GM12891 (cell line): ENCODE data around the gene SPIRE2.

Experiments
- PAX5 ChIP-seq: IDR thresholded peaks from 2 replicates; pipeline ENCODE4 v1.6.1; 2011; ENCODE audit warnings: low read length, moderate library complexity, mild to moderate bottlenecking; ENCODE audit not compliant: insufficient read depth, severe bottlenecking
- POLR2A ChIP-seq: IDR thresholded peaks from 2 replicates; pipeline ENCODE4 v1.6.1; 2011; ENCODE audit warnings: low read depth, low read length, control low read depth
- POLR2AphosphoS5 ChIP-seq: IDR thresholded peaks from 2 replicates; pipeline ENCODE4 v1.6.1; 2011; ENCODE audit warnings: low read depth, low read length, control low read depth
- POU2F2 ChIP-seq: IDR thresholded peaks from 2 replicates; pipeline ENCODE4 v1.6.1; 2011; ENCODE audit warnings: low read depth, mild to moderate bottlenecking, control low read depth, low read length, moderate library complexity
- SPI1 ChIP-seq: IDR thresholded peaks from 2 replicates; pipeline ENCODE4 v1.6.1; 2011; ENCODE audit warnings: low read depth, low read length, control low read depth
- TAF1 ChIP-seq: IDR thresholded peaks from 2 replicates; pipeline ENCODE4 v1.6.1; 2011; ENCODE audit warnings: low read depth, low read length, control low read depth

DNA sequence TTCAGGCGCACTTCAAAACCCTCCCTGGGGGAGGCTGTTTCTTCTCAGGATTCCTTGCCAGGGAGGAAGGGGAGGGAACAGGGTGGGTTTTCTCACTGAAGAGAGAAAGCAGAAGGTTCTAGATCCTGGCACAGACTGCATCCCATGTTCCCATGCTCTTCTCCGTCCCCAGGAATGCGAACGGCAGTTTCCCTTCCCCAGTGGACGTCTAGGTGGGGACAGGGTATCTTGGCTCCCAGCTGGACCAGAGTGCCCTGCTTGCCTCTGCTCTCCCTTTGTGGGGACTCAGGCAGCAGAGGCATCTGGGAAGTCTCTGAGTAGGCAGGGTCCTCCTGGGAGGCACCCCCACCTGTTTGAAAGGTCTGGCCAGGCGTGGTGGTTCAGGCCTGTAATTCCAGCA is 42.2 kb downstream of the SPIRE2 start:
- TF ChIP-seq POLR2AphosphoS5 (no peak), POLR2A (no peak), SPI1 (no peak), TAF1 (no peak), POU2F2 (no peak), PAX5 (no peak)
